ENCODE data around the gene SMAD3.

- TF ChIP-seq, protein P1, sequence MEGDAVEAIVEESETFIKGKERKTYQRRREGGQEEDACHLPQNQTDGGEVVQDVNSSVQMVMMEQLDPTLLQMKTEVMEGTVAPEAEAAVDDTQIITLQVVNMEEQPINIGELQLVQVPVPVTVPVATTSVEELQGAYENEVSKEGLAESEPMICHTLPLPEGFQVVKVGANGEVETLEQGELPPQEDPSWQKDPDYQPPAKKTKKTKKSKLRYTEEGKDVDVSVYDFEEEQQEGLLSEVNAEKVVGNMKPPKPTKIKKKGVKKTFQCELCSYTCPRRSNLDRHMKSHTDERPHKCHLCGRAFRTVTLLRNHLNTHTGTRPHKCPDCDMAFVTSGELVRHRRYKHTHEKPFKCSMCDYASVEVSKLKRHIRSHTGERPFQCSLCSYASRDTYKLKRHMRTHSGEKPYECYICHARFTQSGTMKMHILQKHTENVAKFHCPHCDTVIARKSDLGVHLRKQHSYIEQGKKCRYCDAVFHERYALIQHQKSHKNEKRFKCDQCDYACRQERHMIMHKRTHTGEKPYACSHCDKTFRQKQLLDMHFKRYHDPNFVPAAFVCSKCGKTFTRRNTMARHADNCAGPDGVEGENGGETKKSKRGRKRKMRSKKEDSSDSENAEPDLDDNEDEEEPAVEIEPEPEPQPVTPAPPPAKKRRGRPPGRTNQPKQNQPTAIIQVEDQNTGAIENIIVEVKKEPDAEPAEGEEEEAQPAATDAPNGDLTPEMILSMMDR (IDR thresholded peaks at IDR 0.05 in 2 of 3, conservative IDR thresholded peaks at IDR 0.05 in 1 of 3; ENCODE audit: borderline replicate concordance in 1 of 3, insufficient read depth in 1 of 3, low read depth in 2 of 3, low read length in 2 of 3) = no peak
- TF ChIP-seq POLR2AphosphoS5 (IDR thresholded peaks at IDR 0.05; ENCODE audit: low read depth, low read length) (no peak), RAD21 (IDR thresholded peaks at IDR 0.05; ENCODE audit: low read depth) (no peak), EZH2 (IDR thresholded peaks at IDR 0.05) (no peak), POLR2A (IDR thresholded peaks at IDR 0.05; ENCODE audit: borderline replicate concordance, extremely low read depth, insufficient read depth, insufficient read length) (no peak)
Observed at GRCh38 chr15:67096546-67097294, 31.3 kb downstream of the SMAD3 start.
